C4-2B (cell line): Measurements from ENCODE around the gene TRPM7.
"Not testable (repeated sequence)": the region's sequence is repeated elsewhere in the genome, so short reads cannot be mapped to it uniquely, and the experiment has no call there.

Source experiments
- H3K27ac ChIP-seq: fragments of 450-650 bp; 2 replicates; pipeline ENCODE4 v1.5.1; 2017
- CTCF ChIP-seq: fragments of 450-650 bp; conservative IDR thresholded peaks from 2 replicates; pipeline ENCODE4 v1.5.1; 2017; ENCODE audit warnings: mild to moderate bottlenecking
- ZFX ChIP-seq: fragments of 450-650 bp; IDR thresholded peaks from 2 replicates; pipeline ENCODE4 v1.6.1; 2017

The TRPM7 gene

GRCh38 chr15:50624616-50625168 is 61.9 kb downstream of the TRPM7 start:
- no peak for TF ChIP-seq CTCF

GRCh38 chr15:50622361-50622943 is 64.1 kb downstream of the TRPM7 start:
- TF ChIP-seq CTCF = peak; percentile 78
- not testable (repeated sequence) for H3K27ac ChIP-seq

More at GRCh38 chr15:50624616-50625168, 61.9 kb downstream of the TRPM7 start:
- no peak overlapping the region for H3K27ac ChIP-seq

DNA sequence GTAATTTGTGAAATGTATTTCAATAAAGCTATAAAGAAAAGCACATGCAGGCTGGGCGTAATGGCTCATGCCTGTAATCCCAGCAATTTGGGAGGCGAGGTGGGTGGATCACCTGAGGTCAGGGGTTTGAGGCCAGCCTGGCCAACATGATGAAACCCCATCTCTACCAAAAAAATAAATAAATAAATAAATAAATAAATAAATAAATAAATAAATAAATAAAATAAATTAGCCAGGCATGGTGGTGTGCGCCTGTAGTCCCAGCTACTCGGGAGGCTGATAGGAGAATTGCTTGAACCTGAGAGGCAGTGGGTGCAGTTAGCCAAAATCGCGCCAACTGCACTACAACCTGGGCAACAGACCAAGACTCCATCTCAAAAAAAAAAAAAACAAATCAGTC is 69.6 kb downstream of the TRPM7 start:
- not testable (repeated sequence) for H3K27ac ChIP-seq

- H3K27ac ChIP-seq = not testable (repeated sequence)
These were observed 70.0 kb downstream of the TRPM7 start for GRCh38 chr15:50616554-50616953.

DNA sequence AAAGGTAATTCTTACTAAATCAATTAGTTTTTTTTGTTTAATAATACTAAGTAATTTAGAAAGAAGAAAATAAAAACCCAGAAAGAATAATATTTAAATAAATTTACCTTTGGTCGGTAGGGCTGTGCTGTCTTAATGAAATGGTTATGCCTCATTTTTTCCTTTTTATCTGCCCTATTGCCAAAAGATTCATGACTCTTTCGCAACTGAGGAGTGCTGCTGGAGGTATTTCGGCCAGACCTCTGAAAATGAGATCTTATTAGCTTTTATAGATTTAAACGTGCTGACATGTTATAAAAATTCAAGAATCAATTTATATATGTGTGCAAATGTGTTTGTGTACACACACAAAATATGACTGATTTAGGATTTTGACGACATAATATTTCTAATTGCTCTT is 73.0 kb downstream of the TRPM7 start:
- TF ChIP-seq CTCF (no peak), ZFX (no peak)
- H3K27ac ChIP-seq = no peak overlapping the region

GRCh38 chr15:50607129-50607528 is 79.5 kb downstream of the TRPM7 start:
- TF ChIP-seq CTCF (no peak), ZFX (no peak)
- no peak overlapping the region for H3K27ac ChIP-seq

- H3K27ac ChIP-seq = no peak overlapping the region
- TF ChIP-seq CTCF (no peak), ZFX (no peak)
These were observed 81.1 kb downstream of the TRPM7 start for GRCh38 chr15:50605462-50605861.

DNA sequence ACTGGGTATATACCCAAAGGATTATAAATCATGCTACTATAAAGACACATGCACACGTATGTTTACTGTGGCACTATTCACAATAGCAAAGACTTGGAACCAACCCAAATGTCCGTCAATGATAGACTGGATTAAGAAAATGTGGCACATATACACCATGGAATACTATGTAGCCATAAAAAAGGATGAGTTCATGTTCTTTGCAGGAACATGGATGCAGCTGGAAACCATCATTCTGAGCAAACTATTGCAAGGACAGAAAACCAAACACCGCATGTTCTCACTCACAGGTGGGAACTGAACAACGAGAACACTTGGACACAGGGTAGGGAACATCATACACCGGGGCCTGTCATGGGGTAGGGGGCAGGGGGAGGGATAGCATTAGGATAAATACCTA is 84.6 kb downstream of the TRPM7 start:
- H3K27ac ChIP-seq = not testable (repeated sequence)

DNA sequence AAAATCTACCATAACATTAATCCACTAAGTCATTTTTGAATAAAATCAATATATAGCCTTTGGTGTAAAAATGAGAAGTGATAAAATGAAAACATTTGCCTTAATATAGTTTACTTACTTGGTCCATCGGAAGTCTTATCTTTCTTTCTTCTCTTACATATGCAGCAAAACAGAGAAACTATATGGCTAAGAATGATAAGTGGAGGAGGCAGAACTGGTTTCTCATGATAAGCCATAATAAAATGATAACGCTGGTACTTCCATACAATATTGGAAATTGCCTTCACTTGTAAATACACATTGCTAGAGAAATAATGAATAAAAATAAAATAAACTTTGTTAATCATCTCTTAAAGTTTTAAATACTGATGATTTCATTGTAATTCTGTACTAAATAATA is 92.3 kb downstream of the TRPM7 start:
- no peak for TF ChIP-seq ZFX
- no peak overlapping the region for H3K27ac ChIP-seq

DNA sequence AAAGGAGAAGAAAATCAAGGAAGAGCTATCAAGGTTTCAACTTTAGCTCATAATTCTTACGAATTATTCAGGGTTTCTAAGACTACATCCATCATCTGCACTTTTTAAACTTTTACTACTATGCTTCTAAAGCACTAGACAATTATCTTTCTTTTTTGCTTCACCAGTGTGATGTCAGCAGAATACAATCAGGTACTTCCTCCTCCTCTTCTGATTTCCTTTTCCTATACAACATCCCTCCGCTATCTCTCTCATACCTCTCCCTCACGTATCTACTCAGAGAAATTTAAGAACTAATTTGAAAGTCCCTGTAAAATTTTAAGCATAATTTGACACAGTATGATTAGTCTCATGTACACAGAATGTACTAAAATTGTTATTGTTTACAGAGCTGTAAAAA is 92.8 kb downstream of the TRPM7 start:
- no peak for TF ChIP-seq CTCF
- H3K27ac ChIP-seq = no peak overlapping the region
